ENCODE results near the gene NLGN1. TPM values are rescaled to one million over a fixed set of nuclear protein-coding genes. Genes with fewer than 3 reads are reported as not detected.
"Not testable (repeated sequence)": the region's sequence is repeated elsewhere in the genome, so short reads cannot be mapped to it uniquely, and the experiment has no call there.

The NLGN1 gene
- total RNA-seq, 2 experiments from 2014 or later: not detected

DNA sequence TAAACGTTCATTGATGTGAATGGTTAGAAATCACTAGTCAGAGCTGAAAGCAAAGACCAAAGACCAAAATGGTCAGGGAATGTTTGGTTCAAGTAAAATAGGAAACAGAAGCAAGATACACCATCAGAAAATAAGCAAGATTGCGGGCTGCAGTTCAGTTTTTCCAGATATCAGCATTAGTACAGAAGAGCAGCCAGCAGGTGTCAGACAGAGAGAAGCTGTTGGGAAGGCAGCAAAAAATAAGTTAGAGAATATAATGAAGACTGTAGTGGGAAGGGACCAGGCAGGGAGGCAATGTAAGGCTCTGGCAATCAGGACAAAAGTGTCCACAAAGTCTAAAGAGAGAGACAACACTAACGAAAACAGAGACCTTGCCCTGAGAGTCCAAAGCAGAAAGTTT is 822.2 kb downstream of the NLGN1 start:
- no peak overlapping the region for H3K4me3 Mint-ChIP-seq
- H3K9me3 Mint-ChIP-seq: no peaks in the 10 kb centered on the region
- no peak for DNase-seq
- H3K27ac Mint-ChIP-seq: no peak overlapping the region
- no peaks in the 10 kb centered on the region for H3K27me3 Mint-ChIP-seq
- H3K4me1 Mint-ChIP-seq: peaks cover 5% of the 10 kb centered on the region
- no peaks in the 10 kb centered on the region for H3K36me3 Mint-ChIP-seq

- Mint-ChIP-seq H3K27ac (no peak overlapping the region), H3K36me3 (no peaks in the 10 kb centered on the region), H3K9me3 (no peaks in the 10 kb centered on the region), H3K4me3 (no peak overlapping the region), H3K4me1 (peaks cover 5% of the 10 kb centered on the region), H3K27me3 (no peaks in the 10 kb centered on the region)
- DNase-seq: no peak
Observed at GRCh38 chr3:174220775-174221554, 823.4 kb downstream of the NLGN1 start.

DNA sequence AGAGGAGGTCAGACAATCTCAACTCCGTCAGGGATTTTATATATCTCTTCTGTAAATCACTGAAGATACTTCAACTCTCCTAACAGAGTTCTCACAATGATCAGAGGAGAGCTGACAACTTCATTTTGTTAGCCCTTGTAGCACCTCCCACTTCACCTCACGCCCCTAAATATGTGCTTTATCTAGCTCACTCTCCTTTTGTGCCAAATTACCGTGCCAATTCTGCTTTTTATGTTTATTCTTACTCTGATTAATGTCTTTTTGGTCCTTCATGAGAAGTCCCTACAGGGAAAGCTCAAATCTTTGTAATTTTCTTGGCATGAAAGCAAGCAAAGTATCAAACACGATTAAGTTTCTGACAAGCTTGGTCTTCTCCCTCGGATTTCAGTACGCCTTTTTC is 825.5 kb downstream of the NLGN1 start:
- Mint-ChIP-seq H3K36me3 (no peaks in the 10 kb centered on the region), H3K9me3 (no peaks in the 10 kb centered on the region), H3K4me3 (no peak overlapping the region), H3K27me3 (no peaks in the 10 kb centered on the region), H3K4me1 (no peaks in the 10 kb centered on the region), H3K27ac (no peak overlapping the region)
- no peak for DNase-seq

- DNase-seq: no peak
- H3K27me3 Mint-ChIP-seq: no peaks in the 10 kb centered on the region
- H3K4me3 Mint-ChIP-seq: no peak overlapping the region
Observed at GRCh38 chr3:174223626-174224025, 826.1 kb downstream of the NLGN1 start.

GRCh38 chr3:174229916-174230315 is 832.4 kb downstream of the NLGN1 start:
- no peaks in the 10 kb centered on the region for H3K4me1 Mint-ChIP-seq
- no peaks in the 10 kb centered on the region for H3K9me3 Mint-ChIP-seq
- H3K27me3 Mint-ChIP-seq: no peaks in the 10 kb centered on the region
- no peak for DNase-seq
- H3K27ac Mint-ChIP-seq: no peak overlapping the region
- H3K4me3 Mint-ChIP-seq: no peak overlapping the region
- H3K36me3 Mint-ChIP-seq: no peaks in the 10 kb centered on the region

More at GRCh38 chr3:174223626-174224025, 826.1 kb downstream of the NLGN1 start:
- H3K4me1 Mint-ChIP-seq: no peaks in the 10 kb centered on the region
- H3K36me3 Mint-ChIP-seq: no peaks in the 10 kb centered on the region
- no peaks in the 10 kb centered on the region for H3K9me3 Mint-ChIP-seq
- H3K27ac Mint-ChIP-seq: no peak overlapping the region

DNA sequence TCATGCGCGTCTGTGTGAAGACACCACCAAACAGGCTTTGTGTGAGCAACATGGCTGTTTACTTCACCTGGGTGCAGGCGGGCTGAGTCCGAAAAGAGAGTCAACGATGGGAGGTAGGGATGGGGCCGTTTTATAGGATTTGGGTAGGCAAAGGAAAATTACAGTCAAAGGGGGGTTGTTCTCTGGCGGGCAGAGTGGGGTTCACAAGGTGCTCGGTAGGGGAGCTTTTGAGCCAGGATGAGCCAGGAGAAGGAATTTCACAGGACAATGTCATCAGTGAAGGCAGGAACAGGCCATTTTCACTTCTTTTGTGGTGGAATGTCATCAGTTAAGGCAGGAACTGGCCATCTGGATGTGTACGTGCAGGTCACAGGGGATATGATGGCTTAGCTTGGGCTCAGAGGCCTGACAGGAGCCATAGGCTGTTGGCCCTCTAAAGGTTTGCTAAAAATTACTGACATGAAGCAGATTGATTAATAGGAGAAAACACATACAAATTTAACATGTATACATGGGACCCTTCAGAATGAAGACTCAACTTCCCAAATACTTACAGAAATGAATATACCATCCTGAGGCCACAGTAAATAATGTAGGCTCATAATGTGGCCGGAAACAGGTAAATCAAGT is 834.6 kb downstream of the NLGN1 start:
- H3K4me3 Mint-ChIP-seq, H3K36me3 Mint-ChIP-seq, DNase-seq, H3K4me1 Mint-ChIP-seq, H3K27ac Mint-ChIP-seq, H3K27me3 Mint-ChIP-seq, H3K9me3 Mint-ChIP-seq: not testable (repeated sequence)

GRCh38 chr3:174232658-174233429 is 835.3 kb downstream of the NLGN1 start:
- DNase-seq: no peak
- H3K9me3 Mint-ChIP-seq: no peaks in the 10 kb centered on the region
- no peak overlapping the region for H3K4me3 Mint-ChIP-seq
- H3K36me3 Mint-ChIP-seq: no peaks in the 10 kb centered on the region
- no peaks in the 10 kb centered on the region for H3K27me3 Mint-ChIP-seq
- no peaks in the 10 kb centered on the region for H3K4me1 Mint-ChIP-seq
- no peak overlapping the region for H3K27ac Mint-ChIP-seq

- no peak overlapping the region for H3K27ac Mint-ChIP-seq
- no peaks in the 10 kb centered on the region for H3K27me3 Mint-ChIP-seq
- peaks cover under 1% of the 10 kb centered on the region for H3K9me3 Mint-ChIP-seq
- H3K36me3 Mint-ChIP-seq: no peaks in the 10 kb centered on the region
- no peaks in the 10 kb centered on the region for H3K4me1 Mint-ChIP-seq
- no peak for DNase-seq
- no peak overlapping the region for H3K4me3 Mint-ChIP-seq
Observed at GRCh38 chr3:174233511-174233910, 836.0 kb downstream of the NLGN1 start.

GRCh38 chr3:174242311-174243041 is 844.9 kb downstream of the NLGN1 start:
- Mint-ChIP-seq H3K27me3 (no peaks in the 10 kb centered on the region), H3K9me3 (peaks cover 2% of the 10 kb centered on the region), H3K4me3 (no peak overlapping the region), H3K36me3 (no peaks in the 10 kb centered on the region), H3K4me1 (no peaks in the 10 kb centered on the region), H3K27ac (no peak overlapping the region)
- no peak for DNase-seq

DNA sequence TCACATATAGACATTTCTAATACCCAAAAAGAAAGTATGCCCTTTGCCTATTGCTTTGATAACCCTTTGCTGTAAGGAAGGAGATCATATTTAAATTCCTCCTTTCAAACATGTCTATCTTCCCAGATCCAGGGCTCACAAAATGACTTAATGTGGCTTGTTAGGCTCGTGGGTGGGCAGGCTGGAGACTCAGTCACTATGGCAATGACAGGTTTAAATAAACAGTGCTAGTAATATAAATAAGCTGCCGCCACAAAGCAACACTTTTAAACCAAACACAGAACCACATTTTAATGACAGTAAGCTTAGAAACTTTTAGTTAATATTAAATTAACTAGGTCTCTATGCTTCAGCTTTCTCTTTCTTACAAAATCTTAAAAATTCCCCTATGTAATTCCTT is 845.6 kb downstream of the NLGN1 start:
- H3K36me3 Mint-ChIP-seq: no peaks in the 10 kb centered on the region
- no peak for DNase-seq
- no peak overlapping the region for H3K4me3 Mint-ChIP-seq
- no peaks in the 10 kb centered on the region for H3K4me1 Mint-ChIP-seq
- H3K9me3 Mint-ChIP-seq: peaks cover 2% of the 10 kb centered on the region
- no peaks in the 10 kb centered on the region for H3K27me3 Mint-ChIP-seq
- H3K27ac Mint-ChIP-seq: no peak overlapping the region

GRCh38 chr3:174247687-174248152 is 850.2 kb downstream of the NLGN1 start:
- H3K36me3 Mint-ChIP-seq: no peaks in the 10 kb centered on the region
- H3K27me3 Mint-ChIP-seq: no peaks in the 10 kb centered on the region

DNA sequence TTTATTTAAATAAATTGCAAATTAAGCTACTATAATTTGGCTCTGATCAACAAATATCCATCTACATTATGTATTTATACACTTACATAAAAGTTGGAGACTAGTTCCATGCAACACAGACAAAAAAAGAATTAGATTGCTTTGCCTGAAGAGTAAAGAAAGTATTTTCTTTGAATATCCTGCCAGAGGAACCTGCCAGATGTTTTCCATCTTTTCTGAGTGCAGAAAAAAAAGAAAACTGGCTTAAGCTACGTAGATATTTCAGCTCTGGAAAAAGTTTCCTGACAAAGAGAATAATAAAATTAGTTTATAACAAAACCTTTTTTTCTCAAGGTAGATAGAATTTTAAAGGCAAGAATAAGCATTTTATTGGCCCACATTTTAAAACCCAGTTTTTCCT is 854.1 kb downstream of the NLGN1 start:
- no peaks in the 10 kb centered on the region for H3K9me3 Mint-ChIP-seq
- H3K4me3 Mint-ChIP-seq: no peak overlapping the region
- no peaks in the 10 kb centered on the region for H3K36me3 Mint-ChIP-seq
- H3K27ac Mint-ChIP-seq: no peak overlapping the region
- no peaks in the 10 kb centered on the region for H3K4me1 Mint-ChIP-seq
- DNase-seq: no peak
- no peaks in the 10 kb centered on the region for H3K27me3 Mint-ChIP-seq

More at GRCh38 chr3:174247687-174248152, 850.2 kb downstream of the NLGN1 start:
- Mint-ChIP-seq H3K4me1 (no peaks in the 10 kb centered on the region), H3K27ac (no peak overlapping the region), H3K4me3 (no peak overlapping the region), H3K9me3 (no peaks in the 10 kb centered on the region)
- no peak for DNase-seq

DNA sequence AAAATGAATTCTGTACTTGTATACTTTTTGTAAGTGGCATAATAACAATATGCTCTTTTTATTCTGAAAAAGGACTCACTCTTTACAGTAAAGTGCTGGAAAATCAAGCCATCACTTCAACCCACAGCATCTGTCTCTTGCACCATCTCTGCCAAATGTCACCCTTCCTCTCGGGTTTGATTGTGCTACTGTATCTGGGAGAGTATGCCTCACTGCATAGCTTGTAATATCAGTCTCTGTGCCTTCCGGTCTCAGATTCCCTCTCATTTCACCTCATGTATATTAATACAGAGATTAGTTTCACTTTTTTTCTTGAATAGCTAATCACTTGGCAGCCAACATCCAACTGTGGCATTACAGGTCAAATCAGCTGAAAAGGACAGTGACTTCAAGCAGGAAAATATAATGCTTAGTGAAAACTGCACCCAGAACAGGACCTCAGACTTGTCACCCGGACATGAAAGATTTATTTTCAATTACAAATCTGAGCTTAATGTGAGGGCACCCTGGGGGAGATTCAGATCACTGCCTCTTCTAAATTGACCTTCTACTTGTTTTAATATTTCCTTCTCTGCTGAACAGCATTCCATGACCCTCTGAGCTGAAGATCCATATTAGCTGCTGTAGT is 855.8 kb downstream of the NLGN1 start:
- Mint-ChIP-seq H3K9me3 (peaks cover 1% of the 10 kb centered on the region), H3K27me3 (no peaks in the 10 kb centered on the region), H3K4me3 (no peak overlapping the region), H3K36me3 (no peaks in the 10 kb centered on the region), H3K27ac (no peak overlapping the region), H3K4me1 (no peaks in the 10 kb centered on the region)
- no peak for DNase-seq

DNA sequence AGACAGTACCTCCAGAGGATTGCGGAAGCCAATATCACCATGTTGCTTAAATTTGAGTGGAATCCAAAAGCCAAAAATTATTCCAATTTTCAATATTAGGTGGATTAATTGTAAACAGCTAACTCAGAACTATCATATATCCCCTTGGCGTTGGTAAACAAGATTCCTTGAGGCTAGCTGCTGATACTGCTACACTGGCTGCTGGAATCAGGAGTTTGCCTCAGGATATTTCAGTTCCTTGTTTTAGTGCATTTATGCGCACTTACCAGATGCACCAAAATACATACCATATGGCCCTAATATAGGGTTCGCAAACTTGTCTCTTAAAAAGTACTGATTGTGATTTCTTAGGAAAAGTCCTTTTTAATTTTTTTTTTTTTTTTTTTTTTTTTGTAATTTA is 856.4 kb downstream of the NLGN1 start:
- H3K4me1 Mint-ChIP-seq: no peaks in the 10 kb centered on the region
- no peaks in the 10 kb centered on the region for H3K27me3 Mint-ChIP-seq
- H3K4me3 Mint-ChIP-seq: no peak overlapping the region
- no peak overlapping the region for H3K27ac Mint-ChIP-seq
- DNase-seq: no peak
- H3K36me3 Mint-ChIP-seq: no peaks in the 10 kb centered on the region
- peaks cover 2% of the 10 kb centered on the region for H3K9me3 Mint-ChIP-seq
